Effector CD8-positive, alpha-beta T cell (primary cell): ENCODE data around the gene EFCAB7.
A peak's percentile ranks its signal among the peaks of the same experiment; 100 is the strongest.
"Not testable (repeated sequence)": the region's sequence is repeated elsewhere in the genome, so short reads cannot be mapped to it uniquely, and the experiment has no call there.

Source experiments
- DNase-seq: peaks from one replicate; lab custom pipeline; 2025; lab: John Stamatoyannopoulos, UW

The EFCAB7 gene

DNA sequence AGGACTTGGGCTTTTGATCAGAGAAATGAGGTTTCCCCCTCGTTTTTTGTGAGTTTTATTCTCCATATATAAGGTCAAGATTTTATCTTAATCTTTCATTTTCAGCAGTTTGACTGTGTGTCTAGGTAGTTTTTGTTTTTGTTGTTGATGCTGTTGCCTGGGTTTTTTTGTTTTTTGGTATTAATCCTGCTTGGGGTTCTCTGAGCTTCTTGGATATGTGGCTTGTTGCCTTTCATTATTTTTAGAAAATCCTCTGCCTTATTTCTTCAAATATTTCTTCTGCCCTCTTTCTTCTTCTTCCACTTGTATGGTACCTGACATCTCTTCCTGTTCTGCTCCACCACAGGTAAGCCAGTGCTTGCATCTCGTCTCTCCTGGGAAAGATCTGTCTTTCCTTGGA is 25.0 kb downstream of the EFCAB7 start:
- DNase-seq: no peak

DNA sequence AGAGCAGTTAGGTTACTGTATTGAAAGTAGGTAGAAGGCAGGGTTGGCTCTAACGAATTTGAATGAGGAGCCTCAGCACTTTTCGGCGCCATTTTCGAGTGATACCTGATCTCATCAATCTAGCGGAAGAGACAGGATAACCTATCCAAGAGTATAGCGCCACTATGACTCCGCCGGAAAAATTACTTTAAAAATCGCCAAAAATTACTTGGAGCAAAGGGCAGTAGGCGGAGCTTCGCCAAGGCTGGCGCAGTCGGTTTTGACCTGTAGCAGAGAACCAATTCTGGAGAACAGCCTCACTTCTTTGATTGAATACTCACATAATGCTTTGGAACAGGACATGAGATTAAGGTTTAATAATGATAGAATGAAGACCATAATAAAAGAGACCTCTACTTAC is 25.6 kb downstream of the EFCAB7 start:
- DNase-seq: no peak

DNA sequence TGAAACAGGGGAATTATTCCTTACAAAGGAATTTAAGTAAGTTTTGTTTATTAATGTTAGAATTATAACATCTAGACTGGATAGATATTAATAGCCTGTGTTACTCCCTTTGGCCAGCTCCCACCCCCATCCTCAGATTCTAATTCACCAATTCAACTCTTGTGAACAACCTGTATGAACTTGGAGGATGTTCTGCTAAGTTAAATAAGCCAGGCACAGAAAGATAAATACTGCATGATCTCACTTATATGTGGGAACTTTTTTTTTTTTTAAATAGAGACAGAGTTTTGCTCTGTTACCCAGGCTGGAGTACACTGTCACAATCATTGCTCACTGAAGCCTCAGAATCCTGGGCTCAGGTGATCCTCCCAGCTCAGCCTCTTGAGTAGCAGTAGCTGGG is 32.2 kb downstream of the EFCAB7 start:
- DNase-seq: no peak

DNA sequence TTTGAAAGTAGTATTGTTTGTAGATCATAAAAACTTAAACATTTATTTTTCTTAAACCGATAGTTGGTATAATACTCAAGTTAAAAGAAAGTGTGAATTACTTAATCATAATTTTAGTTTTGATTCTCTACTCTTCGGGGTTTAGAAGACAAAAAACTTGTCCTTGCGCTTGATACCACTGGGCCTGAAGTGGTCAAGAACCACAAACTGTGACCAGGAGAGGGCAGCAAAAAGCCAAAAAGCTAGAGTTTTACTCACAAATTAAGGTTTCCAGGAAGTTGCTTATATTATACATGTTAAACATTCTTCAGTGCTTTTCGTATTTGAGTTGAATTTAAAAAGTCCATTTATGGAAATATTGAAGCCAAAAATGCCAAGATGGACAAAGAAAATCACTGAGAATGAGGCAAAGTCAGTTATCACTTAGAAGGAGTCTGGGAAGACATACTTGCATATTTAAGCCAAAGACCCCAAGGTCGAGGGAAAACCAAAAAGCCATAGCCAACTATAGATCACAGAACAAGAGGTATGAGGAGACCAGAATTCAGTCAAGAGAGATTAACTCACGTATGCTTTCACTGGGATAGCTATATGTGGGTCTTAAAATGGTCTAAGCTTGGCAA is 34.2 kb downstream of the EFCAB7 start:
- no peak for DNase-seq

GRCh38 chr1:63559357-63559756 is 36.0 kb downstream of the EFCAB7 start:
- no peak for DNase-seq

GRCh38 chr1:63563745-63564144 is 40.4 kb downstream of the EFCAB7 start:
- DNase-seq: no peak

DNA sequence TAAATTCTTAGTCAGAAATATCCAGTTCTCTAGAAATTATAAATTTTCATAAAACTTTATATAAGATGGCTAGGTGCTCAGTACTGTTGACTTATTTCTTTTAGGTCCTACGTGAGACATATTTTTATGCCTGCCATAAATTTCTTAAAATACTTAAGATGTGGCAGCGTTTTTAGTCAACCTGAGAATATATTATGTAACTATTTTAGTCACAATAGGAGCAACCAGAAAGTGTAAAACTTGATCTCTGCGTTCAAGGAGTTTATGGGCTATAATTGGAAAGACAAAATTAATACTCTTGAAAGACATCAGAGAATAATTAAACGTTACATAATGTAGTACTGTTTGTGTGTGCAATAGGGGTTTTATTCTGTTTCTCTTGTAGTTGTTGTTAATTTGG is 45.7 kb downstream of the EFCAB7 start:
- DNase-seq: no peak

- no peak for DNase-seq
These were observed 46.5 kb downstream of the EFCAB7 start for GRCh38 chr1:63569640-63570316.

- not testable (repeated sequence) for DNase-seq
These were observed 49.4 kb downstream of the EFCAB7 start for GRCh38 chr1:63572686-63573085.

DNA sequence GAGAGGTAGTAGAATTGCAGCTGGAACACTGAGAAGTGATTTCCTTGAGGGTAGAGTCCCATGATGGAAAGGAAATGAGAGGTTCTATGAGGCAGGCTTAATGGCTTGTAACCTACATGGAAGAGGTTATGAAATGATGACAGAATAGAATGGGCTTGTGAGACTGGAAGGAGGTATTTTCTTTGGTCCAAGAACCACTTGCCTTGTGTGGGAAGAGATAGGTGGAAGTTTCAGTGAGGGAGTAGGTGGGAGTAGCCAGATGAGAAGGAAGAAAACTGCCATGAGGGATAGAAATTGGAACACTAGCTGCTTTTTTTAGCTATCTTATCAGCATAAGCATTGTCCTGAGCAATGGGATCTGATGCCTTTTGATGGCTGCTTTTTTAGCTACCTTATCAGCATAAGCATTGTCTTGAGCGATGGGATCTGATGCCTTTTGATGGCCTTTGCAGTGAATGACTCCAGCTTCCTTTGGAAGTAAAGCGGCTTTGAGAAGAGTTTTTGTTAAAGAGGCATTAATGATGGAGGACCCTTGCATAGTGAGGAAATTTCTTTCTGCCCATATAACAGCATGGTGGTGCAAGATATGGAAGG is 51.0 kb downstream of the EFCAB7 start:
- not testable (repeated sequence) for DNase-seq

DNA sequence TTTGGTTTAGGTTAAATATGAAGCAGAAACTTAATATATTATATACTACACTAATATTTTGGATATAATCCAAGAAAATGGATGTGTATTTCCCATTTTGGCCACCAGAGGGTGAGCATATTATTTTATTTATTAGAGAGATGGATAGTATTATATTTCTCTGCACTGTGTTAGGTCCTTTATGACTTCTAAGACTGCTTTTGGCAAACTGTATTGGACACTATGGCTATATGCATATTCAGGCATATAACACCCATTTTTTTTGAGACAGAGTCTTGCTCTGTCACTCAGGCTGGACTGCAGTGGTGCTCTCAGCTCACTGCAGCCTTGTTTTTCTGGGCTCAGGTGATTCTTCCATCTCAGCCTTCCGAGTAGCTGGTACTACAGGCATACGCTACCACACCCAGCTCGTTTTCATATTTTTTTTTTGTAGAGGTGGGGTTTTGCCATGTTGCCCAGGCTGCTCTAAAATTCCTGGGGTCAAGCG is 52.1 kb downstream of the EFCAB7 start:
- no peak for DNase-seq

GRCh38 chr1:63586326-63586725 is 63.0 kb downstream of the EFCAB7 start:
- DNase-seq: not testable (repeated sequence)

- DNase-seq: no peak
These were observed 66.8 kb downstream of the EFCAB7 start for GRCh38 chr1:63590166-63590560.

GRCh38 chr1:63592536-63593302 is 69.4 kb downstream of the EFCAB7 start:
- no peak for DNase-seq

DNA sequence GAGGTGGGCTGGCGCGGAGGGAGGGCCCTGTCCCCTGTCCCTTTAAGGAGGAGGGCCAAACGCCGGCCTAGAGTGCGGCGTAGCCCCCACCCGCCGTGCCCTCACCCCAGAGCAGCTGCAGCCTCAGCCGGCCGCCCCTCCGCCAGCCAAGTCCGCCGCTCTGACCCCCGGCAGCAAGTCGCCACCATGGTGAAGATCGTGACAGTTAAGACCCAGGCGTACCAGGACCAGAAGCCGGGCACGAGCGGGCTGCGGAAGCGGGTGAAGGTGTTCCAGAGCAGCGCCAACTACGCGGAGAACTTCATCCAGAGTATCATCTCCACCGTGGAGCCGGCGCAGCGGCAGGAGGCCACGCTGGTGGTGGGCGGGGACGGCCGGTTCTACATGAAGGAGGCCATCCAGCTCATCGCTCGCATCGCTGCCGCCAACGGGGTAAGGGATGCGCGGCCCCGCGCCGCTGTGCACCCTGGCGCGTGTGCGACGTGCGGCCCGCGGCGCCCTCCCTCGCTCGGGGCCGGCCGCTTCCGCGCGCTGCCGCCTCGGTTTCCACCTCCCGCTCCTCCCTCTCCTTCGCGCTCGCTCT is 70.1 kb downstream of the EFCAB7 start, which contains the start of gene PGM1:
Gene PGM1, plus strand, starts transcription at position 109 of the 583 bp plus-strand sequence. Its CDS starts 78 bp downstream, at position 187.
- peak; percentile 51 for DNase-seq

GRCh38 chr1:63593886-63594605 is 70.7 kb downstream of the EFCAB7 start:
- peak; percentile 54 for DNase-seq

DNA sequence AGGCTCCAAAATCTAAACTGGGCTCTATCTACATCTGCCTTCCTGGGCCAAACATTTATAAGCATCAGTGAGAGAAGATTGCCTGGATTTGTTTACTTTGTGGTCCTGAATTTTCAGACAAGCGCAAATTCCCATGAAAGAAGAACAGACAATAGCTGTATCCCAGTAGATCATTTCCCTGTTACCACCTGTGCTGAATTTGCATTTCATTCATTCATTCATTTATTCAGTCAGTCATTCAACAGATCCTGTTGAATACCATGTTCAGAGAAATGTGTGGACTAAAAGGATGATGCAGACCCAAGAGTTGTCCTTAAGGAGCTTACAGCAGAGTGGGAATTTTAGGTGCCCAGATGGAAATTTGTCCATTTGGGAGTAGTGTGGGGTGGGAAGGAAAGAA is 72.1 kb downstream of the EFCAB7 start:
- no peak for DNase-seq

DNA sequence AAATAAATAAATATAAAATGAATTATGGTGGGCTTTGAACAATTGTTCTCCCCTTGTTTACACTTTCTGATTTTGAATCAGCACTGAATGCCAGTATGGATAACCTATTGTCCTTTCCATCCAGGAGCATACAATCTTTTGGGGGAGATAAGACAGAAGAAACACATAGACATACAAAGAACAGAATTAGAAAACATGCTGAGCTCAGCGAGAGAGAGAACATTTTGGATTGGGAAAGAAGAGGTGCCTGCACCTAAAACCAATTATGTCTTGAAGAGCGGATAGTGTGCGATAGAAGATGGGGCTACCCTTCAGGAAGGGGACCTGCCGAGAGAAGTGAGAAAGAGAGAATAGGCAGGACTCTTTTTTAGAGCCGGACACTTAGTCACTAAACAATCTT is 76.5 kb downstream of the EFCAB7 start:
- no peak for DNase-seq

GRCh38 chr1:63600248-63600647 is 76.9 kb downstream of the EFCAB7 start:
- no peak for DNase-seq

DNA sequence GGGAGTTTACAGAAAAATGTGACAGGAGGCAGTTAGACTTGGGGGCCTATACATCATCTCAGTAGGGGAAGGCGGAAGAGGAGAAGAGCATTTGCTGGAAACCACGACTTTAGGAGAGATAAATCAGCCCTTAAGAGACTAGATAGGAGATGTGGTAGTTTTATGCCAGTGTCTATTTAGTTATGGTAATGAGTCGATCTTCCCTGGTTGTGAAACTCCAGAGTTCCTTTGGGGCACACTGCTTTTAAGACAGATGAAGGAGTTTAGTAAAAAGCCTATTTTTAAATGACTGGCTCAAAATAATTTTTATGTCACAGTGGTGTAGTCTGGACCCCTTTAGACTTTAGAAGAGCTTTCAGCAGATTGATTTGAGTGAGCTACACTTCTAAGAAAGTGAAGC is 77.7 kb downstream of the EFCAB7 start:
- no peak for DNase-seq

DNA sequence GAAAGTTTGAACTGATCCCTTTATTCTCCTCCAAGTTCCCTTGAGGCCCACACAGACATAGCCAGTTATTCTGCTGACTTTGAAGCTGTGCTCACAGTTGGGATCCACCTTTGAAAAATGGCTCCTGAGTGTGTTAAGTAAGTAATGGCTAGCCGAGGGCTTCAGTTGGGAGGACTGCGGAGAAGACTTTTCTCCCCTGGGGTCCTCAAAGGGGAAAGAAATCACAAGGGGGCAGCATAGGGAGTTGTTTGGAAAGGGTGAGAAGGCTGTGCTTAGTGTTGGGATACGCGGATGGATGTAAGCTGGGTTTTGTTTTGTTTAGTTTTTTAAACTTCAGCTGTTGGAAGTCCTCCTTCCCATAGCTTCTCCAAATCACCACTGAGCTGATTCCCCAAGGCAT is 78.1 kb downstream of the EFCAB7 start:
- DNase-seq: no peak
